GM19043 (cell line): ENCODE measurements around the gene BORCS5.
"Not testable (repeated sequence)": the region's sequence is repeated elsewhere in the genome, so short reads cannot be mapped to it uniquely, and the experiment has no call there.

ENCODE experiments used
- ATAC-seq: cut with Tn5 transposase; IDR thresholded peaks from one replicate; pipeline ENCODE4 v1.9.1; 2021; ENCODE audit warnings: low read depth; ENCODE audit not compliant: unreplicated experiment

The BORCS5 gene

GRCh38 chr12:12351468-12352185 is 5.3 kb upstream of the BORCS5 start:
- not testable (repeated sequence) for ATAC-seq

GRCh38 chr12:12353276-12353675 is 3.6 kb upstream of the BORCS5 start:
- ATAC-seq, result no peak

GRCh38 chr12:12353807-12354206 is 3.1 kb upstream of the BORCS5 start:
- no peak for ATAC-seq

- no peak for ATAC-seq
Measured at GRCh38 chr12:12356467-12356895, 397 bp upstream of the BORCS5 start.

GRCh38 chr12:12357719-12358461 is 1.0 kb downstream of the BORCS5 start:
- ATAC-seq, result no peak

- ATAC-seq, result no peak
Measured at GRCh38 chr12:12358528-12358927, 1.6 kb downstream of the BORCS5 start.

GRCh38 chr12:12364787-12365445 is 8.0 kb downstream of the BORCS5 start:
- no peak for ATAC-seq

- ATAC-seq, result no peak
Measured at GRCh38 chr12:12365446-12365802, 8.5 kb downstream of the BORCS5 start.

GRCh38 chr12:12365931-12366431 is 9.1 kb downstream of the BORCS5 start:
- ATAC-seq, result no peak

GRCh38 chr12:12366701-12367481 is 10.0 kb downstream of the BORCS5 start:
- no peak for ATAC-seq

- no peak for ATAC-seq
Measured at GRCh38 chr12:12367482-12367998, 10.7 kb downstream of the BORCS5 start.

- no peak for ATAC-seq
Measured at GRCh38 chr12:12372946-12373722, 16.3 kb downstream of the BORCS5 start.

GRCh38 chr12:12376646-12377448 is 20.0 kb downstream of the BORCS5 start:
- ATAC-seq, result peak; percentile 72

GRCh38 chr12:12378616-12379015 is 21.7 kb downstream of the BORCS5 start:
- no peak for ATAC-seq

GRCh38 chr12:12379831-12380730 is 23.2 kb downstream of the BORCS5 start:
- no peak for ATAC-seq

GRCh38 chr12:12380949-12381593 is 24.2 kb downstream of the BORCS5 start:
- ATAC-seq, result no peak

- ATAC-seq, result no peak
Measured at GRCh38 chr12:12381982-12382381, 25.1 kb downstream of the BORCS5 start.
